Mononuclear cell (primary cell): ENCODE data around the gene MPPED1. TPM values are rescaled to one million over a fixed set of nuclear protein-coding genes. Genes with fewer than 3 reads are reported as not detected.

Experiments
- H3K27me3 ChIP-seq: 2 replicates; pipeline ENCODE4 v1.6.0; 2011; ENCODE audit warnings: low read length, control low read depth; ENCODE audit not compliant: insufficient read depth
- H3K4me1 ChIP-seq: 2 replicates; pipeline ENCODE4 v1.5.1; 2011; ENCODE audit warnings: mild to moderate bottlenecking, low read length, control low read depth; ENCODE audit not compliant: insufficient read depth
- H3K4me3 ChIP-seq: 2 replicates; pipeline ENCODE4 v1.5.1; 2011; ENCODE audit warnings: mild to moderate bottlenecking, low read length, moderate library complexity
- H3K9me3 ChIP-seq: 2 replicates; pipeline ENCODE4 v1.5.1; 2011; ENCODE audit warnings: low read depth, mild to moderate bottlenecking, control low read depth, low read length
- total RNA-seq: library from RNA; depleted of rRNA; stranded (reverse); fragments of >200 nt; gene quantifications from one replicate; pipeline ENCODE4 v1.2.3, GENCODE V29; 2012

MPPED1 gene
- total RNA-seq, 1 donor, result not detected

DNA sequence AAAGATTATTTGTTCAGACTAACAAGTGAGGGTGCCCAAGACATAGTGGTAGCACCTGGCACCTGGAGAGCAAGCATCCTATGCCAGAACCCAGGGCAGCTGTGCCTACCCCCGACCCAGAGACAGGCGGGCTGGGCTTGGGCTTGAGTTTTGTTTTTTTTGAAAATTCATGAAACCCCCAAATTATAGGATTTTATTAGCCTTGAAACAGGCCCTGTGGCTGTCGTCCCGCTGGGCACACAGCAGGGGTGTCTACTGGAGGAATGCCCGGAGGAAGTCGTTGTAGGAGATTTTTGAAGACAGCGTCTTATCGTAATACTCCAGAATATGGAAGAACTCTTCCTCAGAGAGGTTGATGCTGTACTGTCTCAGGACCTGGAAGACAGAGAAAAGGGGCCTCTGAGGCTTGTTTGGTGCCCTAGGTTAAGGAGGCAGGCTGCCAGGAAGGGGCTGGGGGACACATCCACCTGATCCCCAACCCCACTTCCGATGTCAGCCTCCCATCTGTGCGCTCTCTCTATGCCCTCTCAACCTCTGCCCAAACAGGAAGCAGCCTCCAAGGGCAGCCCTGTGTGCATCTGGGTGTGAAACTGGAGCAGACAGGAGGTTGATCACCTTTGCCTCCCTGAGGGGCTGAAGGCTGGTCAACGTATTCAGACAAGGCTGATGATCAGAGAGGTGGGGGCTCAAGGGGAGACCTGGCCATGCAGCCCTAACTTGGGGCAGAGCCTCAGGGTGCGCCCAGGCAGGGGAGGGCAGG, 117.0 kb downstream of the MPPED1 start:
- Histone ChIP-seq H3K4me3 (no peak overlapping the region), H3K9me3 (no peaks in the 10 kb centered on the region), H3K27me3 (no peaks in the 10 kb centered on the region), H3K4me1 (no peaks in the 10 kb centered on the region)

DNA sequence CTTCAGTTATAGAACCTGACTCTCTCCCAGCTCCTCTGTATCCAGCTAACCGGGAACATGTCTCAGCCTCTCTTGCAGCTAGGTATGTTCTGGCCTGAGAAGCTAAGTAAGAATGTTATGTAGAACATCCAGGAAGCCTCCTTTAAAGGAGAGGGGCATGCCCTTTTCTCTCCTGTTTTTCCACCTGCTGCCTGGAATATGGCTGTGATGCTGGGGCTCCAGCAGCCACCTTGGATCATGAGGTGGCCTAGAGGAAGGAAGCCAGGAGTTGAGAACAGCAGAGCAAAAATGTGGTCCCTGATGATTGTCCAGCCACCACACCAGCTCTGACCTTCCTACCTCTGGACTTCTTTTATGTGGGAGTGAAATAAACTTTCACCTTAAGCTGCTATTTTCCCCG, 117.6 kb downstream of the MPPED1 start:
- Histone ChIP-seq H3K27me3 (no peaks in the 10 kb centered on the region), H3K4me1 (no peaks in the 10 kb centered on the region), H3K4me3 (no peak overlapping the region), H3K9me3 (no peaks in the 10 kb centered on the region)

DNA sequence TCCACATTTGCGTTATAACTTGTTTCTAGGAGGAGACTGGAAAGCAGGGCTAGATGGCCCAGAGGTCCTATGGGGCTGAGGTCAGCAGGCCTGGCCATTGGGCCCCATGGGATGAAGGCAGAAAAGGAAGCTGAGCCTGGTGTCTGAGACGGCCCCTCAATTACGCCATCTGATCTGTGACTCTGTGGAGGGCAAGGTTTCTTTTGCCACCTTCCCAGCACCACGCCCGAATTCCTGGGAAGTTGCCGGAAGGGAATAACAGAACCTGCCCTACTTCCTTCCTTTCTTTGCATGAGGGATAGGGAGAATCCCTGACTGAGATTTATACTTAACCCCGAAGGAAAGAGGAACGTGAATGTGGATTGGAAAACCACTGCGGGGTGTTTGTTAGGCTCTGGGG, 118.1 kb downstream of the MPPED1 start:
- Histone ChIP-seq H3K27me3 (no peaks in the 10 kb centered on the region), H3K9me3 (no peaks in the 10 kb centered on the region), H3K4me1 (no peaks in the 10 kb centered on the region), H3K4me3 (no peak overlapping the region)

DNA sequence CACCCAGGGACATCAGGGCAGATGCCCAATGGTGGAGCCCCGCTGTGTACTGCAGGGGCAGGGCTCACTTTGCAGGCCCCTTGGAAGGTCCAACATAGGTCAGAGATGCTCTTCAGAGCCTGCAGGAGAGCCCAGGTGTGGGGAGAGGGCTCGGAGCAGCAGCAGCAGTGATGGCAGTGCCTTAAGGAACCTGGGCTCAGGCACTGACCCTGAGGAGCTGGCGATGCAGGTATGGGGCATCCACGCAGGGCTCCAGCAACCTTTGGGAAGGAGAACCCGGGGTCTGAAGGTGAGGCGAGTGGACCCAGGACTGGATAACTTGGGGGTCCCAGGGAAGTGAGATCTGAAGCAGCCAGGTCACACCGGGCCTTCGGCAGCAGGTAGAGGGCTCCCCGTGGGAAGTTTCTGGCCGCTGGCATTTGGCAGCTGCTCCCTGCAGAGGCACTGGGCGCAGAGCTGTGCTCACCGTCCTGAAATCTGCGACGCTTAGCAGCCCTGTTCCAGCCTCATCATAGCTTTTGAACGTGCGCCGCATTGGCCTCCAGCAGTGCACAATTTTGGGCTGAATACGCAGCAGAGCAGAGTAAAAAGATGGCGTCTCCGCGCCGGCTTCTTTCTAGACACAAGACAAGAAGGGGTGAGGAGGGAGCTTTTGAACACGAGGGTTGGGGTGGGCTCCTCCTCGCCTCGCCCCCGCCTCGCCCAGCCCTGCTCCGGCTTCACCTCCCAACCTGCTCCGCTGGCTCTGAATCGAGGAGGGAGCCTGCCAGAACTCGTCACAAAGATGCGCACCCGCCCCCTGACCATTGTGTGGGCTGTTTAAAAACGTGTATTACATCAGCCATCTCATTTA, 118.8 kb downstream of the MPPED1 start:
- no peak overlapping the region for H3K4me3 ChIP-seq
- no peaks in the 10 kb centered on the region for H3K4me1 ChIP-seq
- no peaks in the 10 kb centered on the region for H3K27me3 ChIP-seq
- H3K9me3 ChIP-seq, result no peaks in the 10 kb centered on the region

DNA sequence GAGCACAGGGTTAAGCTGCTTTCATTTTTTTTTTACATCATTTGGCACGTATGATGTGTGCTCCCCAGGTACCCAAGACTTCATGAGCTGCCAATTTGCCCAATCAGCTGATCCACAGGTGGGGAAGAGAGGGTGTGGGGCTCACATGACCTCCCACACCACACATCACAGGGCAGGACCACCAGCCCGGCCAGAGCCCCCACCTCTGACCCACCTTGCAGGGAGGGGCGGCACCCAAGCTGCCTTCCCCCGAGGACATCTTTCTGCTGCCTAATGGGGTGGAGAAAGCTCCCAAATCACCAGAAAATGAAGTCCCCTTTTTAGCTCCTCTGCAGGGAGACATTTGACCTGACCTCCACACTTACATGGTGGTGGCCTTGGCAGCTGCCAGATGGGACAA, 119.8 kb downstream of the MPPED1 start:
- no peaks in the 10 kb centered on the region for H3K4me1 ChIP-seq
- H3K4me3 ChIP-seq, result no peak overlapping the region
- H3K27me3 ChIP-seq, result no peaks in the 10 kb centered on the region
- no peaks in the 10 kb centered on the region for H3K9me3 ChIP-seq

DNA sequence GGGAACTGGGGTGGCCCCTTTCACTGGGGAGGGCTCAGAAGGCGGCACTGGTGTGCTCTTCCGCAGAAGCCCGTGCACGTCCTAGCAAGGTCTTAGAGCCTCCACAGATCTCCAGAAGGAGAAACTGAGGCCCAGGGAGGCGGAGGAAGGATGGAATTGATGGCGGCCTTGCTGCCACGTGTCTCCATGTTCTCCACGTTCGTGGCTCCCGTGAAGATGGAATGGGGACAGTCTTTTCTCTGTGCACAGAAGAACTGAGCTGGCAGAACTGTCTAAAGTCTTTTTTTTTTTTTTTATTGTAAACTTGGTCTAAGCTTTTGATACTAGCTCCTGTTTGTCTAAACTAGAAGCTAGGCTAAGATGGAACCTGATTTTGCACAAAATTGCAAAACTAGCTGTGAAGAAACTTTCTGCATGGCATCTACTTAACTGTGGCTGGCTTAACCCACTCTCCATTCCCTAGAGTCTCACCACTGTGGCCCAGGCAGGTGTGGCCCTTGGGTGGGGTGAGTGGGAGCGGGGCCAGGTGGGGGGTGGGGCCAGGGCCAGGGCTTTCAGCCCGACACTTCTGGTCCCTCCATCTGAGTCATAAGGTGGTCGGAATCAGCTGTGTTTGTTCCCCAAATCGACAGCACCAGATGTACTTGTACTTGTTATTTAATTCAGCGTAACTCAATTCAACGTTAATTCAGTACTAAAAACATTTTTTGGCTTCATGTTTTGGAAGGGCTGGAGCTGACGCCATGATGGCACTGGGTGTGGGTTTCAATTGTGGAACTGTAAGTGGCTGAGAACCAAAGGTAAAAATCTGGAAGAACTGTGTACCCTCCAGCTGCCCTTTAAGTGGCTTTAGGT, 120.7 kb downstream of the MPPED1 start:
- Histone ChIP-seq H3K4me3 (no peak overlapping the region), H3K4me1 (no peaks in the 10 kb centered on the region), H3K27me3 (no peaks in the 10 kb centered on the region), H3K9me3 (no peaks in the 10 kb centered on the region)

DNA sequence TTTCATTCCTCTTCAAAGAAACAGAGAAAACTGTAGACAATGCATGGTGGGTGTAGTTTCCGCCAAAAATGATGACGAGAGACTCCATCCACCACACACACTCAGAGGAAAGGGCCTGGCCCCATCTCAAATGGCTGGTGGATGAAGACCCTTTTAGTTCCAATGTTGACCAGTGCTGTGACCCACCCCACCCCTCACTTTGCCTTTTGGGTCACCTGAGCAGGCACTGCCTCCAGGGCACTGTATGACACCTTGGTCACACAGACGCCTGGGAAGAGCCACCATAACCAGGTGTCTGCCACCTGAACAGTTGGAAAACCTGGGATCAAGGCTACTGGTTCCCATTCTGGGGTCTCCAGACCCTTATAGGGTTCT, 121.3 kb downstream of the MPPED1 start:
- no peak overlapping the region for H3K4me3 ChIP-seq
- H3K27me3 ChIP-seq, result no peaks in the 10 kb centered on the region
- no peaks in the 10 kb centered on the region for H3K9me3 ChIP-seq
- no peaks in the 10 kb centered on the region for H3K4me1 ChIP-seq

DNA sequence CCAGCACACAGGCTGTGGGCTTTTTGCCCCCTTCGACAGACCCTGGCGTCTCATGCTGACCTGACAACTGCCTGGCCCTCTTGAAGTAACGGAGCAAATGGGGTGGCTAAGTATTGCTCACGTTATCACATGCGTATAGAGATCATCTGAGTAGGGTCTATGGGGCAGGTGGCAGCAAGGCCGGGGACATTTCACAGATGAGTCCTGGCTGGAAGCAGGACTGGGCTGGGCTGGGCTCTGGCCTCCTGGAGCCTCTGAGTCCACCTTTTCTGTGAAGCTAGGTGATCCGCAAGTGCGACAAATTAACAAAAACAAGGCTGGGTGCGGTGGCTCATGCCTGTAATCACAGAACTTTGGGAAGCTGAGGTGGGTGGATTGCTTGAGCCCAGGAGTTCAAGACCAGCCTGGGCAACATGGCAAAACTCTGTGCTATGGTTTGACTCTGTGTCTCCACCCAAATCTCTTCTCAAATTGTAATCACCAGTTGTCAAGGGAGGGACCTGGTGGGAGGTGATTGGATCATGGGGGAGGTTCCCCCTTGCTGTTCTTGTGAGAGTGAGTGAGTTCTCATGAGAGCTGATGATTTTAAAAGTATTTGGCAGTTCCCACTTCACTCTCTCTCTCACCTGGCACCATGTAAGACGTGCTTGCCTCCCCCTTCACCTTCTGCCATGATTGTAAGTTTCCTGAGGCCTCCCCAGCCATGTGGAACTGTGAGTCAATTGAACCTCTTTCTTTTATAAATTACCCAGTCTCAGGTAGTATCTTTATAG, 122.0 kb downstream of the MPPED1 start:
- H3K27me3 ChIP-seq, result no peaks in the 10 kb centered on the region
- H3K4me3 ChIP-seq, result no peak overlapping the region
- H3K4me1 ChIP-seq, result no peaks in the 10 kb centered on the region
- no peaks in the 10 kb centered on the region for H3K9me3 ChIP-seq

DNA sequence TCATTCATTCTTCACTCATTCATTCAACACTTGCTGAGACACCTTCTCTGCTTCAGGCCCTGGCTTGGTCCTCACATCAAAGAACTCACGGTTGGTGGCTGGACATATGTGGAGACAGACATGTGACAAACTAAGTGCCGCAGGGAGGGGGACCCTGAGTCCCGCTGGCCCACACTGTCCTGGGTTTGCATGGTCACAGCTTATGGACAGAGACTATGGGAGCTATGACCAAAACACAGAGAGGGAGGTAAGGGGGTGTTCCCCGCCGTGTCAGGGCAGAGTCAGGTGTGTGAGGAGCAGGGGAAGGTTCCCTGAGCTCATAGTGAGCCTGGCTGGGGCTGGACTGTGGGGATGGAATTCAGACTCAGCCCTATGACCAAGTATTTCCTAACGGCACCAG, 123.1 kb downstream of the MPPED1 start:
- Histone ChIP-seq H3K9me3 (no peaks in the 10 kb centered on the region), H3K27me3 (no peaks in the 10 kb centered on the region), H3K4me3 (no peak overlapping the region), H3K4me1 (no peaks in the 10 kb centered on the region)

DNA sequence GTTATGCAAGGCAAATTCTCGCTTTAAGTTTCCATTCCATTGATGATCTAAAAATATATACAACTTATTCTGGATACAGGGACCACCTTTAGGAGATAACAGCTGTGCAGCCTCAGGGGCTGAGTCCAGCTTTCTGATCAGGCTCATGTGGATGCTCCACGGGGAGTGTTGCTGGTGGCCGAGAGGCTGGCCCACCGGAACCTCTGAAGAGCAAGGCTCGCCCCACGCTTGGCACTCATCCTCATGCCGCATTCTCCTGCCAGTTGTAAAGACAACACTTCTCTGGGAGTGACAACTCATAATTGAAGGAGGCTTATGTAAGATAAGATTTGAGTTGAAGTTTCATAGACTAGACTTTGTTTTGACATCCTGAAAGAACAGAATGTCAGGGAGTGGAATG, 123.5 kb downstream of the MPPED1 start:
- Histone ChIP-seq H3K4me3 (no peak overlapping the region), H3K4me1 (no peaks in the 10 kb centered on the region), H3K27me3 (no peaks in the 10 kb centered on the region), H3K9me3 (no peaks in the 10 kb centered on the region)

DNA sequence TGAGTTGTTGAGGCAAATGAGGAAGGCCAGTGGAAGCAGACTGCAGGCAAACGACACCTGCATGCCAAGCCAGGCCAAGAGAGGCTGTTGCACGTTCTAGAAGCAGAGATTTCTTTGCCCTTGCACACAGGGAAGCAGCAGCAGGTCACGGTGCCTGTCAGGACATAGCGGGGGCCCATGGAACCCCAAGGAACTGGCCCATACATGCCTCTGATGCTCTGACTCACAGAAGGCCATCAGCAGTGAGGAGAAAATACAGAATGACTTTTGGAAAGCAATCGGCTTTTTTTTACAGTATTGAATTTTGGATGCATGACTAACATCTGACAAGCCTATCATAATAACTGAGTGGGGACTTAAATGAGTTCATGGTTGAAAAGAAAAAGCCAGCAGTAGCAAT, 123.9 kb downstream of the MPPED1 start:
- Histone ChIP-seq H3K9me3 (no peaks in the 10 kb centered on the region), H3K4me3 (no peak overlapping the region), H3K4me1 (no peaks in the 10 kb centered on the region), H3K27me3 (no peaks in the 10 kb centered on the region)

DNA sequence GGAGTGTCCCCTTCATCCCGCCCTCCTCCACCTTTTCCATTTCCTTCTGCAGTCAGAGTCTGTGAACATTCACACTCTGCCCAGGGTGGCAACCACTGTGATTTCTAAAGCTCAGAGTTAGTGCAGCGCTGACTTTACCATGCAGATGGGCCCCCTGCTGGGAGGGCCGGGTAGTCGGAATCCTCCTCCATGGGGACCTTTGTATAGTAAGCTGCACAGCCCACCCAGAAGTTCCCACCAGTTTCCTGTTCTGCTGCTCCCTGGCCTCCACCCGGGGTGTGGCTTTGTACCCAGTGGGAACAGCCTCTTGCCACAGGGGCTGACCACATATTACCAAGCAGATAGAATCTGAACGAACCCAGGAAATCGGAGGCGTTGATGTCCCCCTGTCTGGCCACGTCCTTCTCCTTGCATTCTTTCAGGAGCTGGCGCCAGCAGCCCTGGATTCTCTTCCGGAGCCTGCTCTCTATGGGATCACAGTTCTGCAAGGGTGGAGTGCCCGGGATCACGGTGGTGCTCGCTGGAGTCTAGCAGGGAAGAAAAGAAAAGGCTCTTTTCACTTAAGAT, 125.3 kb downstream of the MPPED1 start:
- H3K4me1 ChIP-seq, result no peaks in the 10 kb centered on the region
- no peak overlapping the region for H3K4me3 ChIP-seq
- no peaks in the 10 kb centered on the region for H3K9me3 ChIP-seq
- no peaks in the 10 kb centered on the region for H3K27me3 ChIP-seq

DNA sequence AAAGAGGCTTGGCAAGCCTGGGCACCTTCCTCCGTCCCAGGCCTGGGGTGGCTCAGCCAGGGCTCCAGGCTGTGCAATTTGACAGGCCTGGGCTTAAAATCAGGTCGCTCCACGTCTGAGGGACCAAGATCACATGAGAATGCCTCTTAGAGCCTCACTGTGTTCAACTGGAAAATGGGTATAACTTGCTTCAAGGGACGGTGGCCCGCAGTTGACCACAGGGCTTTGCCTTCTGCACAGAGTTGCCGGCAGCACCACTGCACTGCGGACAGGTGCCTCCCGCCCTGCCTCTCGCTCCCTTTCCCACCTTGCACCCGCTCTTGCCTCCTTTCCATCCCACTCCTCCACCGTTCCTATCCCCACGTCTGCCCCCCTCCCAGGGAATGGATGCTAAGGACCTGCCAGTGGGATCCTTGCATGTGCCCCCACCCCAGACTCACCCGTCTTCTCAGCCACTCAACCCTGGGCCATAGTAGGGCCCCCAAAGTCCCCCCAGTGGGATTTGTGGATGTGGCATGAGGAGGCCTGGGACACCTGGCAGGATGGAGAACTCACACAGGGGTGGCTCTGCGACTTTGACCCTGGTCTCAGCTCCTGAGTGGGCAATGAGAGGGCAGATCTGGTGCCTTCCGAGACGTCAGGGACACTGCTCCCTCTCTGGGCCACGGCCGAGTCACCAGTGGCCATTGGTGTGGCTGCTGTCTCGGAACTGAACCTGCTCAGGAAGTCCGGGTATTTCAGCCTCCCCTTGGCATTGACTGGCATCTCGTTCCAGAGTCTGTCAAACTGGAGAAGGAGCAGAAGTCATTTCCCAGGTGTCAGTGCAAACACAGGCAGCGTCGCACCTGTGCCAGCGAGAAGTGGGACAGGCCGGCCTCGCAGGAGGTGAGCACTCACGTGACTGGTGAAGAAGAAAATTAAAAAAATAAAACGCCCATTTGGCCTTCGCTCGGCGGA, 128.0 kb downstream of the MPPED1 start:
- H3K9me3 ChIP-seq, result no peaks in the 10 kb centered on the region
- no peaks in the 10 kb centered on the region for H3K27me3 ChIP-seq
- H3K4me1 ChIP-seq, result no peaks in the 10 kb centered on the region
- H3K4me3 ChIP-seq, result no peak overlapping the region
